Measurements from ENCODE around the gene UBE2E3.

The UBE2E3 gene

GRCh38 chr2:181106229-181106628, 125.8 kb downstream of the UBE2E3 start:
- TF ChIP-seq ZFX (IDR thresholded peaks at IDR 0.05): no peak
- no peak for TF ChIP-seq CTCF (conservative IDR thresholded peaks at IDR 0.05)
- no peak overlapping the region for H3K27ac ChIP-seq

GRCh38 chr2:181106789-181107627, 126.6 kb downstream of the UBE2E3 start:
- no peak overlapping the region for H3K27ac ChIP-seq
- TF ChIP-seq CTCF (conservative IDR thresholded peaks at IDR 0.05) (no peak), ZFX (IDR thresholded peaks at IDR 0.05) (no peak)

- H3K27ac ChIP-seq: no peak overlapping the region
- TF ChIP-seq ZFX (IDR thresholded peaks at IDR 0.05) (no peak), CTCF (conservative IDR thresholded peaks at IDR 0.05) (no peak)
Observed at GRCh38 chr2:181107628-181107945, 127.2 kb downstream of the UBE2E3 start.

GRCh38 chr2:181111059-181111458, 130.7 kb downstream of the UBE2E3 start:
- no peak for TF ChIP-seq ZFX (IDR thresholded peaks at IDR 0.05)
- TF ChIP-seq CTCF (conservative IDR thresholded peaks at IDR 0.05): no peak
- no peak overlapping the region for H3K27ac ChIP-seq

- H3K27ac ChIP-seq: no peak overlapping the region
- TF ChIP-seq CTCF (conservative IDR thresholded peaks at IDR 0.05) (no peak), ZFX (IDR thresholded peaks at IDR 0.05) (no peak)
Observed at GRCh38 chr2:181112916-181113315, 132.5 kb downstream of the UBE2E3 start.

Measured in C4-2B (cell line).